ENCODE data around the gene PDLIM5. TPM values are rescaled to one million over a fixed set of nuclear protein-coding genes. Genes with fewer than 3 reads are reported as not detected.

Gene PDLIM5
- total RNA-seq, 1 experiment from 2014 or later: 44.7 TPM

GRCh38 chr4:94701631-94702300 lies 250.0 kb downstream of the PDLIM5 start:
- CTCF ChIA-PET: no interaction called here
- in situ Hi-C loops (cut with HindIII; ENCODE audit: low pct_unique_long_range_greater_than_20kb, low sequenced_read_pairs): no loop called here
- DNase-seq (ENCODE audit: low read depth, low spot score) (no peak), ATAC-seq (no peak)
- intact Hi-C loops (cut with micrococcal nuclease; ENCODE audit: unreplicated experiment): no loop called here
- H3K4me3 ChIP-seq (ENCODE audit: low read depth in 2 of 2, low read length in 2 of 2): no peak overlapping the region
- H3K4me1 ChIP-seq (ENCODE audit: control insufficient read depth, insufficient read depth, low read length): no peaks in the 10 kb centered on the region
- no peaks in the 10 kb centered on the region for H3K9me3 ChIP-seq (ENCODE audit: control insufficient read depth, insufficient read depth, low read depth, low read length)
- H3K27me3 ChIP-seq (ENCODE audit: control insufficient read depth, insufficient read depth, low read length): no peaks in the 10 kb centered on the region
- BruUV-seq (replicated peaks): no TSS peak
- H3K36me3 ChIP-seq (ENCODE audit: control insufficient read depth, insufficient read depth, low read length): no peaks in the 10 kb centered on the region
- TF ChIP-seq POLR2AphosphoS5 (IDR thresholded peaks at IDR 0.05; ENCODE audit: low read depth, low read length) (no peak), REST (IDR thresholded peaks at IDR 0.05; ENCODE audit: insufficient read depth in 1 of 2, low read depth in 2 of 2, low read length in 1 of 2) (no peak), SIN3A (IDR thresholded peaks at IDR 0.05; ENCODE audit: borderline replicate concordance, insufficient read depth, low read depth, low read length) (no peak), TCF7L2 (IDR thresholded peaks at IDR 0.05; ENCODE audit: low read depth, low read length) (no peak), CTCF (IDR thresholded peaks at IDR 0.05) (no peak)
- POLR2A ChIA-PET: no interaction called here
- H3K27ac ChIP-seq (ENCODE audit: low read length): no peak overlapping the region

GRCh38 chr4:94711635-94712034 lies 259.9 kb downstream of the PDLIM5 start:
- Histone ChIP-seq H3K36me3 (ENCODE audit: control insufficient read depth, insufficient read depth, low read length) (no peaks in the 10 kb centered on the region), H3K4me3 (ENCODE audit: low read depth in 2 of 2, low read length in 2 of 2) (no peak overlapping the region), H3K27me3 (ENCODE audit: control insufficient read depth, insufficient read depth, low read length) (0 out of 2 replicates have a peak, but pooled peaks cover 2% of the 10 kb centered on the region), H3K4me1 (ENCODE audit: control insufficient read depth, insufficient read depth, low read length) (no peaks in the 10 kb centered on the region), H3K27ac (ENCODE audit: low read length) (no peak overlapping the region), H3K9me3 (ENCODE audit: control insufficient read depth, insufficient read depth, low read depth, low read length) (no peaks in the 10 kb centered on the region)
- POLR2A ChIA-PET: no interaction called here
- intact Hi-C loops (cut with micrococcal nuclease; ENCODE audit: unreplicated experiment): no loop called here
- BruUV-seq (replicated peaks): no TSS peak
- CTCF ChIA-PET: no interaction called here
- in situ Hi-C loops (cut with HindIII; ENCODE audit: low pct_unique_long_range_greater_than_20kb, low sequenced_read_pairs): no loop called here
- DNase-seq (ENCODE audit: low read depth, low spot score) (no peak), ATAC-seq (no peak)
- TF ChIP-seq SIN3A (IDR thresholded peaks at IDR 0.05; ENCODE audit: borderline replicate concordance, insufficient read depth, low read depth, low read length) (no peak), REST (IDR thresholded peaks at IDR 0.05; ENCODE audit: insufficient read depth in 1 of 2, low read depth in 2 of 2, low read length in 1 of 2) (no peak), POLR2AphosphoS5 (IDR thresholded peaks at IDR 0.05; ENCODE audit: low read depth, low read length) (no peak), TCF7L2 (IDR thresholded peaks at IDR 0.05; ENCODE audit: low read depth, low read length) (no peak), CTCF (IDR thresholded peaks at IDR 0.05) (no peak)
